Fibroblast of mammary gland (primary cell): ENCODE data around the gene SRGAP1.

Experiments used
- DNase-seq: peaks from one replicate; pipeline ENCODE4 v3.0.0-alpha.2; 2010; ENCODE audit warnings: low read depth
- H3K4me3 ChIP-seq: 2 replicates; pipeline ENCODE4 v1.5.1; 2011; ENCODE audit warnings: low read depth, mild to moderate bottlenecking, low read length, moderate library complexity; ENCODE audit not compliant: control insufficient read depth
- TF ChIP-seq, protein P1 (sequence below): conservative IDR thresholded peaks from 2 replicates; pipeline ENCODE4 v1.5.1; 2011; ENCODE audit warnings: low read depth, low read length, inconsistent platforms; ENCODE audit not compliant: control insufficient read depth, insufficient read depth

Gene SRGAP1

DNA sequence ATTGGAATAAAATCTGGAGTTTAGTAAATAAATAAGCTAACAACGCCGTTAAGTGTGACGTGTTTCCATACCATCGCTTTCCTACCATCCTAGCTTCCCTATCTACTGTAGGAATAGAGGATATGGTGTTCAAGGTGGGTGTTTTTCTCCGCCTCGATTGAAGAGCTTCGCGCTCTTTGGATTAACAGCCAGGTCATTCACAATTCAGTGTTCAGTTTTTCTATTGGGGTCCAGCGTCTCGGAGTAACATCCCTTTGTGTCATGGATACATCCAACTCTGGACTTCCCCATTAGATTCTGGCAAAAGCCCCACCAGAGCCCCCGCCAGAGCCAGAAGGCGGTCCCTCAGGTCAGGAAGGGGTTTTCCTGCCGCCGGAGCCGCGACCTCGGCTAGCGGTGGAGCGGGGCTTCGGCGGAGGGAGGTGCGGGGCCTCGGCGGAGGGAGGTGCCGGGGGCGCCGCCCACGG, 1.2 kb upstream of the SRGAP1 start:
- peak overlapping the region; percentile 99 for H3K4me3 ChIP-seq
- TF ChIP-seq, protein P1, sequence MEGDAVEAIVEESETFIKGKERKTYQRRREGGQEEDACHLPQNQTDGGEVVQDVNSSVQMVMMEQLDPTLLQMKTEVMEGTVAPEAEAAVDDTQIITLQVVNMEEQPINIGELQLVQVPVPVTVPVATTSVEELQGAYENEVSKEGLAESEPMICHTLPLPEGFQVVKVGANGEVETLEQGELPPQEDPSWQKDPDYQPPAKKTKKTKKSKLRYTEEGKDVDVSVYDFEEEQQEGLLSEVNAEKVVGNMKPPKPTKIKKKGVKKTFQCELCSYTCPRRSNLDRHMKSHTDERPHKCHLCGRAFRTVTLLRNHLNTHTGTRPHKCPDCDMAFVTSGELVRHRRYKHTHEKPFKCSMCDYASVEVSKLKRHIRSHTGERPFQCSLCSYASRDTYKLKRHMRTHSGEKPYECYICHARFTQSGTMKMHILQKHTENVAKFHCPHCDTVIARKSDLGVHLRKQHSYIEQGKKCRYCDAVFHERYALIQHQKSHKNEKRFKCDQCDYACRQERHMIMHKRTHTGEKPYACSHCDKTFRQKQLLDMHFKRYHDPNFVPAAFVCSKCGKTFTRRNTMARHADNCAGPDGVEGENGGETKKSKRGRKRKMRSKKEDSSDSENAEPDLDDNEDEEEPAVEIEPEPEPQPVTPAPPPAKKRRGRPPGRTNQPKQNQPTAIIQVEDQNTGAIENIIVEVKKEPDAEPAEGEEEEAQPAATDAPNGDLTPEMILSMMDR: no peak
- no peak for DNase-seq

DNA sequence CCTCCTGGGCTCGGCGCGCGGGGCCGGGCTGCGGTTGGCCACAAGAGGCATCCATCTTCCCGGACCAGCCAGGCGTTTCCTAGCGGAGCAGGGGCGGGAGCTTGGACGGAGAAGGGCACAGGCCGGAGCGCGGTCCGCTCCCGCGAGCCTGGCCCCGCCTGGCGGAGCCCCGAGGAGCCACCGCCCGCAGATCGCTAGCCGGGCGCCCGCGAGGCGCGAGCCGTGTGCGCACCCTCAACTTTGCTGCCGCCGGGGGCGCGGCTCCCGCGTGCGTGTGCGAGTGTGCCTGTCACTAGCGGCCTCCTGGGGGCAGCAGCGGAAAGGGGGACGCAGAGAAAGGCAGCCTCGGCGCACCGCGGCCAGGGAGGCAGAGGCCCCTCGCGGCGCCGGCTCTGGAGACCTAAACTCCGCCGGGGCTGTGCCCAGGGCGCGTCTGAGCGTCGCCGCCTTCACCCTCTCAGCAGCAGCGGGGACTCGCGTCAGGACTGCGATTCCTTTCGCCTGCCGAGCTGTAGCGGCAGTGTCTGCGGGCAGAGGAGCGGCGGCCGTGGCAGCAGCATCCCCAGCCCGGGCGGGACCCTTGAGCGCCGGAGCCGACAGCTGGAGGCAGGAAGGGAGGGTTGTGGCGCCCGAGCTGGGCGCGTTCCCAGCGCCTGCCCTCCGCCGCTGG, 644 bp upstream of the SRGAP1 start:
- DNase-seq: peak; percentile 95
- TF ChIP-seq, protein P1: peak; percentile 55
- peak overlapping the region; percentile 99 for H3K4me3 ChIP-seq

DNA sequence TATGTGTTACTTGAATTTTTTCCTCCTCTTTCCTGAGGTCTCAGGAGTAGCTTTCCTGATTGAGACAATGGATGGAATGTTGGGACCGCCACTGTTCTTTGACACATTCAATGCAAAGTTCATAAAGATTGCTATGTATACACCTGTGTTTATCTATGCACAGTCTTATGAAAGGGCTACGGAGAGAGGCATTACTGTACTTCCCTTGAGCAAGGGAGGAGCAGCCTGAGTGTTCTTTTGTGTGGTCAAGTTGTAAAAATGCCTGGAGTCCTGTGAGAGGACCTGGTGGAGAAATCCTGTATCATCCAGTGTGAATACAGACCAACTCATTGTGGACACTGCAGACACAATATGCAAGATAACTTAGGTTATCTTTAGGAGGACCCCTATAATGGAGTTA, 1.2 kb downstream of the SRGAP1 start:
- TF ChIP-seq, protein P1: no peak

DNA sequence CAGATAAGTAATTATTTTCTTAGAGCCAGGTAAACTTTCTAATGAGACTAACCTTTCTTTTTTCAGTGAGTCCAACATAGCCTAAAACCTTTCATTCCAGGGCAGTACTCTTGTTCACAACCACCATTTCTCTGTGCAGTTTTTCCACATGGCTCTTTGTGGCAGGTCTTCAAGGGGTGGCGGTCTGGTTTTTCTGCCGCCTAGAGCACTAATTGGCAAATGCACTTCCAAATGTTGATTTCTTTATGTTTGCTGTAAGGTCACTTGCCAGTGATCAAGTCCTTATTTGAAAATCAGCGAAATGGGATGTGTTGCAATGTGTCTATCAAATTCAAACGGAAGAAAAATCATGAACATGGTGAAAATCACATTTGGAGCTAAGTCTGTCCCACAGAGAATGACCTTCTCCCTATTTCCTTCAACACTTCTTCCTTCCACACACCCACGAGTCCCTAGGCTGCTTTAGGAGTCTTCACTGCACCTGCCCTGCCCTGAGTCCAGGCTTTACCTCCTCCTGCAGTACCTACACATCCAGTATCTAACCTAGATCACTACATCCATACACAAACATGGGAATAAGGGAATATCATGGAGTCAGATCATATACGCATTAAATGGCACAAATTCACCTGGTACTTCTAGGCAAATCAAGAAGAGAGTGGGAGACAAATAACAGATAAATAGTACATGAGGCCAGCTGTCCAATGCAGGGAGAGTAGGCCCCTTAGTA, 1.9 kb downstream of the SRGAP1 start:
- TF ChIP-seq, protein P1: no peak
- DNase-seq: peak; percentile 25
- peak overlapping the region; percentile 99 for H3K4me3 ChIP-seq

More for the DNA sequence above, 1.2 kb downstream of the SRGAP1 start:
- peak overlapping the region; percentile 99 for H3K4me3 ChIP-seq
- DNase-seq: peak; percentile 56

DNA sequence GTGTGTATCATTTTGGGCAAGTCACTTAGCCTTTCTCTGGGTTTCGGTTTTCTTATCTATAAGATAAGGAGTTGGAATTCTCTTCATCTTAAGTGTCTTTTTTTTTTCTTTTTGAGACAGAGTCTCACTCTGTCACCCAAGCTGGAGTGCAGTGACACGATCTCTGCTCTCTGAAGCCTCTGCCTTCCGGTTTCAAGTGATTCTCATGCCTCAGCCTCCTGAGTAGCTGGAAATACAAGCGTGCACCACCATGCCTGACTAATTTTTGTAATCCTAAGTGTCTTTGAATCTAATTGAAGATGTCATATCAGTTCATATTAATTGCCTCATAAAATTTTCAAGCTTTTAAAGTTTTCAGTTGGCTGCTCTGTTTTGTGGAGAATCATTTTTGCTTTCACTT, 4.0 kb downstream of the SRGAP1 start:
- no peak overlapping the region for H3K4me3 ChIP-seq
- no peak for DNase-seq
- TF ChIP-seq, protein P1: no peak

DNA sequence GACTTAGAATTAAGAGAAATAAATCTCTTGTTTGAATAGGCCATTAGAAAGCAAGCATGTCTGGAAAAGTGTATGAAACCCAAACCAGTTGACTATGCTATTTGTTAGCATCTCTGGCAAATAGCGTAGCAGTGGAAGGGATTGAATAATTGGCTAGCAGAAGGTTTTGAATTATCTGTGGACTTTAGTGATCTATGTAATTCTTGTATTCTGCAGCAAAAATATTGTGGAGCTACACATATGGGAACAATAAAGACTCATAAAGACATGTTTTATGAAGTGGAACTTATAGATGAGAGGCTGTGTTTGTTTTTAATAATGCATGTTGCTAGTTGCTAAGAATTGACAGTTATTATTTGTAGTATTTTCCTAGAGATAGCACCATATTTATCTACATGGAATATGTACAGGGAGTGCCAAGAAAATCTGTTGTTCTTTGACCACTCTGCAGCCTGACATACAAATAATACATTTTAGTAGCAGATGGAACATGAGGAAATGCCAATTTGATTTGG, 4.7 kb downstream of the SRGAP1 start:
- DNase-seq: no peak
- TF ChIP-seq, protein P1: no peak
- no peak overlapping the region for H3K4me3 ChIP-seq
